GM18870 (cell line): Measurements from ENCODE around the gene MAD1L1.
A peak's percentile ranks its signal among the peaks of the same experiment; 100 is the strongest.
"Not testable (repeated sequence)": the region's sequence is repeated elsewhere in the genome, so short reads cannot be mapped to it uniquely, and the experiment has no call there.

Experiments used
- ATAC-seq: cut with Tn5 transposase; IDR thresholded peaks from one replicate; pipeline ENCODE4 v1.9.1; 2021; ENCODE audit warnings: moderate library complexity; ENCODE audit not compliant: unreplicated experiment

MAD1L1 gene

GRCh38 chr7:2075811-2076210 is 156.9 kb downstream of the MAD1L1 start:
- ATAC-seq, result no peak

- ATAC-seq, result no peak
Measured at GRCh38 chr7:2074691-2075090, 158.1 kb downstream of the MAD1L1 start.

- ATAC-seq, result no peak
Measured at GRCh38 chr7:2072798-2073197, 159.9 kb downstream of the MAD1L1 start.

- ATAC-seq, result peak; percentile 85
Measured at GRCh38 chr7:2072042-2072441, 160.7 kb downstream of the MAD1L1 start.

- no peak for ATAC-seq
Measured at GRCh38 chr7:2071133-2071832, 161.5 kb downstream of the MAD1L1 start.

GRCh38 chr7:2070151-2070763 is 162.5 kb downstream of the MAD1L1 start:
- no peak for ATAC-seq

GRCh38 chr7:2069472-2069860 is 163.3 kb downstream of the MAD1L1 start:
- no peak for ATAC-seq

- ATAC-seq, result no peak
Measured at GRCh38 chr7:2068693-2069471, 163.9 kb downstream of the MAD1L1 start.

GRCh38 chr7:2066251-2066919 is 166.4 kb downstream of the MAD1L1 start:
- no peak for ATAC-seq

- no peak for ATAC-seq
Measured at GRCh38 chr7:2065528-2065927, 167.2 kb downstream of the MAD1L1 start.

- ATAC-seq, result no peak
Measured at GRCh38 chr7:2063563-2064260, 169.0 kb downstream of the MAD1L1 start.

- no peak for ATAC-seq
Measured at GRCh38 chr7:2062648-2063047, 170.1 kb downstream of the MAD1L1 start.

GRCh38 chr7:2060701-2061100 is 172.0 kb downstream of the MAD1L1 start:
- ATAC-seq, result no peak

- ATAC-seq, result no peak
Measured at GRCh38 chr7:2059964-2060700, 172.6 kb downstream of the MAD1L1 start.

GRCh38 chr7:2058246-2058645 is 174.5 kb downstream of the MAD1L1 start:
- ATAC-seq, result not testable (repeated sequence)

GRCh38 chr7:2055956-2056355 is 176.8 kb downstream of the MAD1L1 start:
- no peak for ATAC-seq

GRCh38 chr7:2054927-2055326 is 177.8 kb downstream of the MAD1L1 start:
- ATAC-seq, result no peak

- no peak for ATAC-seq
Measured at GRCh38 chr7:2053395-2053794, 179.3 kb downstream of the MAD1L1 start.

- no peak for ATAC-seq
Measured at GRCh38 chr7:2052657-2053048, 180.1 kb downstream of the MAD1L1 start.
